ENCODE data around the gene HOMER1. TPM values are rescaled to one million over a fixed set of nuclear protein-coding genes. Genes with fewer than 3 reads are reported as not detected.

Gene HOMER1
- total and polyA plus RNA-seq, 10 of the 15 experiments (the other 5 are each of a cell fraction or from before 2014, with no cell fraction given), result 0.96 to 22.0 (median 7.5) TPM

DNA sequence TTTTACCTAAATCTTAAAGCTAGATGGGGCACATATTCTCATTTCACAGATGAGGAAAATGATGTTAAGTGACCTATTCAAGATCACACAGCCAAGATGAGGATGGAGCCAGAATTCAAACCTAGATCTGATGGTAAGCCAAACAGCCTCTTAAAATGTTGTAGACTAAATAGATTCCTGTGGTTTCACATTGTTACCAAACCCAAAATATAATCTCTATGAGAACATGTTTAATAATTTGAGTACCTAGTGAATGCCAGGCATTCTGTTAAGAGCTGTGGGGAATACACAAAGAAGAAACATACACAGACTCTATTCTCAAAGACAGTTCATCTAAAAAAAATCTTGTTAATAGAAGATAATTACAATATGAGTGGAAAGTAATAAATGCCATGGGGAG, 25.2 kb downstream of the HOMER1 start (continued):
- TF ChIP-seq, protein P1, sequence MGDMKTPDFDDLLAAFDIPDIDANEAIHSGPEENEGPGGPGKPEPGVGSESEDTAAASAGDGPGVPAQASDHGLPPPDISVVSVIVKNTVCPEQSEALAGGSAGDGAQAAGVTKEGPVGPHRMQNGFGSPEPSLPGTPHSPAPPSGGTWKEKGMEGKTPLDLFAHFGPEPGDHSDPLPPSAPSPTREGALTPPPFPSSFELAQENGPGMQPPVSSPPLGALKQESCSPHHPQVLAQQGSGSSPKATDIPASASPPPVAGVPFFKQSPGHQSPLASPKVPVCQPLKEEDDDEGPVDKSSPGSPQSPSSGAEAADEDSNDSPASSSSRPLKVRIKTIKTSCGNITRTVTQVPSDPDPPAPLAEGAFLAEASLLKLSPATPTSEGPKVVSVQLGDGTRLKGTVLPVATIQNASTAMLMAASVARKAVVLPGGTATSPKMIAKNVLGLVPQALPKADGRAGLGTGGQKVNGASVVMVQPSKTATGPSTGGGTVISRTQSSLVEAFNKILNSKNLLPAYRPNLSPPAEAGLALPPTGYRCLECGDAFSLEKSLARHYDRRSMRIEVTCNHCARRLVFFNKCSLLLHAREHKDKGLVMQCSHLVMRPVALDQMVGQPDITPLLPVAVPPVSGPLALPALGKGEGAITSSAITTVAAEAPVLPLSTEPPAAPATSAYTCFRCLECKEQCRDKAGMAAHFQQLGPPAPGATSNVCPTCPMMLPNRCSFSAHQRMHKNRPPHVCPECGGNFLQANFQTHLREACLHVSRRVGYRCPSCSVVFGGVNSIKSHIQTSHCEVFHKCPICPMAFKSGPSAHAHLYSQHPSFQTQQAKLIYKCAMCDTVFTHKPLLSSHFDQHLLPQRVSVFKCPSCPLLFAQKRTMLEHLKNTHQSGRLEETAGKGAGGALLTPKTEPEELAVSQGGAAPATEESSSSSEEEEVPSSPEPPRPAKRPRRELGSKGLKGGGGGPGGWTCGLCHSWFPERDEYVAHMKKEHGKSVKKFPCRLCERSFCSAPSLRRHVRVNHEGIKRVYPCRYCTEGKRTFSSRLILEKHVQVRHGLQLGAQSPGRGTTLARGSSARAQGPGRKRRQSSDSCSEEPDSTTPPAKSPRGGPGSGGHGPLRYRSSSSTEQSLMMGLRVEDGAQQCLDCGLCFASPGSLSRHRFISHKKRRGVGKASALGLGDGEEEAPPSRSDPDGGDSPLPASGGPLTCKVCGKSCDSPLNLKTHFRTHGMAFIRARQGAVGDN (IDR thresholded peaks at IDR 0.05), result no peak
- TF ChIP-seq FOXM1 (IDR thresholded peaks at IDR 0.05; ENCODE audit: low read depth, low read length), result no peak
- no peak for TF ChIP-seq NFYB (IDR thresholded peaks at IDR 0.05; ENCODE audit: insufficient read depth, low read depth, low read length)
- no peak for TF ChIP-seq SP1 (IDR thresholded peaks at IDR 0.05; ENCODE audit: low read depth, low read length)
- no peak for TF ChIP-seq MEF2B (IDR thresholded peaks at IDR 0.05; ENCODE audit: partially characterized antibody, poor library complexity, severe bottlenecking)

DNA sequence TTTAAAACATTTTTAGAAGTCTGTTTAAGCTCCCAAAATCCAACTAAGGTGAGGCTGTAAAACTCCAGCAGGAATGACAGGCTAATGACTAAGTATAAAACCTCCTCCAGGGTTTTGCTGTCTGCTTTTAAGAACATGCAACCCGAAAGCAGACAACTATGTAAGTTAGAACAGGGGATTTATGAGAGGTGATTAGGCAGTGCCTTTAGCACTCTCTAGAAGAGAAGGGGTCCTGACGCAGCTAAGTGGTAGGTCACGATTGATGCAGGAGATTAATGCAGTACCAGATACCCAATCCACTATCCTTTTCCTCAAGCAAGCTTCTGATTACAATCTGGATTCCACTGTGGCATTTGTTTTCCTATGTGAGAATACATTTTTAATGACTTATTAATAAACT, 25.9 kb downstream of the HOMER1 start:
- Histone ChIP-seq H3K4me2 (ENCODE audit: control insufficient read depth, insufficient read depth) (no peak overlapping the region), H3K27me3 (replicated peaks in 1 of 2; ENCODE audit: control insufficient read depth in 2 of 2, insufficient read depth in 2 of 2, low read length in 1 of 2) (no peaks in the 10 kb centered on the region), H3K9me3 (replicated peaks; ENCODE audit: control insufficient read depth, insufficient read depth, low read length) (no peaks in the 10 kb centered on the region), H3K4me1 (ENCODE audit: control insufficient read depth, insufficient read depth, low read length) (no peaks in the 10 kb centered on the region), H4K20me1 (ENCODE audit: control insufficient read depth, insufficient read depth) (no peaks in the 10 kb centered on the region), H3K27ac (ENCODE audit: control insufficient read depth, insufficient read depth) (no peak overlapping the region), H3K9ac (ENCODE audit: control insufficient read depth, insufficient read depth, low read length) (no peak overlapping the region), H2AFZ (ENCODE audit: control insufficient read depth, low read depth, low read length) (no peak overlapping the region), H3K79me2 (ENCODE audit: control insufficient read depth, insufficient read depth, low read length) (no peaks in the 10 kb centered on the region), H3K4me3 (no peak overlapping the region), H3K36me3 (ENCODE audit: control insufficient read depth in 2 of 2, insufficient read depth in 2 of 2, low read length in 1 of 2) (no peaks in the 10 kb centered on the region)
- no TSS peak for BruUV-seq (replicated peaks)
- TF ChIP-seq RAD51 (IDR thresholded peaks at IDR 0.05) (no peak), EZH2 (IDR thresholded peaks at IDR 0.05; ENCODE audit: borderline replicate concordance, control insufficient read depth, low read depth, low read length) (no peak), NFYA (IDR thresholded peaks at IDR 0.05; ENCODE audit: borderline replicate concordance, low read depth, low read length) (no peak), SRF (IDR thresholded peaks at IDR 0.05; ENCODE audit: low read depth in 2 of 2, low read length in 2 of 2) (no peak), NR2C1 (IDR thresholded peaks at IDR 0.05) (no peak), SMAD5 (IDR thresholded peaks at IDR 0.05; ENCODE audit: low read depth) (no peak), FOS (IDR thresholded peaks at IDR 0.05; ENCODE audit: borderline replicate concordance, extremely low read depth, insufficient read length) (no peak), NFYB (IDR thresholded peaks at IDR 0.05; ENCODE audit: insufficient read depth, low read depth, low read length) (no peak), TCF7 (IDR thresholded peaks at IDR 0.05; ENCODE audit: borderline replicate concordance) (no peak)
- TF ChIP-seq, protein P2, sequence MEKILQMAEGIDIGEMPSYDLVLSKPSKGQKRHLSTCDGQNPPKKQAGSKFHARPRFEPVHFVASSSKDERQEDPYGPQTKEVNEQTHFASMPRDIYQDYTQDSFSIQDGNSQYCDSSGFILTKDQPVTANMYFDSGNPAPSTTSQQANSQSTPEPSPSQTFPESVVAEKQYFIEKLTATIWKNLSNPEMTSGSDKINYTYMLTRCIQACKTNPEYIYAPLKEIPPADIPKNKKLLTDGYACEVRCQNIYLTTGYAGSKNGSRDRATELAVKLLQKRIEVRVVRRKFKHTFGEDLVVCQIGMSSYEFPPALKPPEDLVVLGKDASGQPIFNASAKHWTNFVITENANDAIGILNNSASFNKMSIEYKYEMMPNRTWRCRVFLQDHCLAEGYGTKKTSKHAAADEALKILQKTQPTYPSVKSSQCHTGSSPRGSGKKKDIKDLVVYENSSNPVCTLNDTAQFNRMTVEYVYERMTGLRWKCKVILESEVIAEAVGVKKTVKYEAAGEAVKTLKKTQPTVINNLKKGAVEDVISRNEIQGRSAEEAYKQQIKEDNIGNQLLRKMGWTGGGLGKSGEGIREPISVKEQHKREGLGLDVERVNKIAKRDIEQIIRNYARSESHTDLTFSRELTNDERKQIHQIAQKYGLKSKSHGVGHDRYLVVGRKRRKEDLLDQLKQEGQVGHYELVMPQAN (conservative IDR thresholded peaks at IDR 0.05), result no peak
- RAD21 ChIA-PET (ENCODE audit: unreplicated experiment), result no interaction called here
- WGBS (ENCODE audit: insufficient coverage, insufficient replicate concordance, low lambda C conversion rate, missing lambda C conversion rate), result 52% methylated on average over 3 of the region's 3 CpGs
- in situ Hi-C loops (cut with MboI) (no loop called here), intact Hi-C loops (cut with micrococcal nuclease; ENCODE audit: unreplicated experiment) (no loop called here)
- SMC1A ChIA-PET (ENCODE audit: uncharacterized antibody, unreplicated experiment), result interaction anchor here (0.7 to 1.6 kb wide), 4 partner anchors 11 to 355 kb away, joined by 3 to 5 read pairs (median 3); no protein-coding TSS in a partner anchor
- CTCF ChIA-PET, result interaction anchor here (0.9 to 2.3 kb wide), 4 partner anchors 18 to 40 kb away, joined by 3 to 6 read pairs (median 4); no protein-coding TSS in a partner anchor
- DNase-seq (ENCODE audit: low read depth, low spot score) (no peak), ATAC-seq (no peak), FAIRE-seq (no peak)
- POLR2A ChIA-PET, result no interaction called here

All from GM12878 (cell line).